Measurements from ENCODE around the gene SMIM36.
"Not testable (repeated sequence)": the region's sequence is repeated elsewhere in the genome, so short reads cannot be mapped to it uniquely, and the experiment has no call there.

The SMIM36 gene

DNA sequence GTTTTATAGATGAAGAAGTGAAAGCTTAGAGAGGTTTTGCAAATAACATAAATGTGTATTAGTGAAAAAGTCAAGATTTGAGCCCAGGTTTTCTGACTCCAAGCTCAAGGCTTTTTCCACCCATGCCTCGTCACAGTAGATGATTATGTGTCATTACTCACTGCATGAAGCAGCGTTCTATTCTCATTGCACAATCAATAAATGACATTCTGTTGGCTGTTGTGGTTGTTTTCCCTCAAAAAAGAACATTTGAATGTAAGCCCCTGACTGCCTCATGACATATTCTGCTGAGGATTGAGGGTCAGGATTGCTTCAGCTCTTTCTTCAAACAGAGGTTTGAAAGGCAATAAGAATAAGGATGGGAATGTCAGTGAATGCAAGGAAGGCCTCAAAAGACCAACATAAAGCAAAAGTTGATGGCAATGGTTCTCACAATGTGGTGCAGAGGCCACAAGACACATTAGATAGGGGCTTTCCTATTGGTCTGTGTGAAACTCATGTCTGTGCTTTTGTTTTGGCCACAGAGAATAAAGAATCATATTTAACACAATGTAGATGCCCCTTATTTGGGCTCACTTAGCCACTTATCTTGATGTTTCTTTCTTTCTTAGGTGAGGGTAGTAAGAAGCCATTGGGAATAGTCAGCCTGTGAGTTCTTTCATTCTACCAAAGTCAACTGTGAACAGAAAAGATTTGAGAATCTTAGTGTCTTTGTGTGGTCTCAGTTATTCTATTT is 84.2 kb downstream of the SMIM36 start:
- Histone ChIP-seq H3K4me3 (ENCODE audit: low read depth in 1 of 5, low read length in 5 of 5) (no peak overlapping the region), H3K36me3 (ENCODE audit: control insufficient read depth in 5 of 5, insufficient read depth in 5 of 5, low read length in 5 of 5) (no peaks in the 10 kb centered on the region), H3K27me3 (ENCODE audit: control insufficient read depth in 5 of 5, insufficient read depth in 4 of 5, low read length in 5 of 5) (no peaks in the 10 kb centered on the region), H3K9me3 (ENCODE audit: control insufficient read depth in 5 of 5, low read length in 5 of 5) (no peaks in the 10 kb centered on the region), H3K9ac (ENCODE audit: low read length in 5 of 5) (peak overlapping the region in 2 of 5 donors; percentile 32 to 38), H3K27ac (ENCODE audit: low read depth, low read length) (peak overlapping the region; percentile 77), H3K4me1 (ENCODE audit: control insufficient read depth in 5 of 5, insufficient read depth in 5 of 5, low read length in 5 of 5) (peaks cover 0 to 39% (median 24%) of the 10 kb centered on the region in 5 donors)

DNA sequence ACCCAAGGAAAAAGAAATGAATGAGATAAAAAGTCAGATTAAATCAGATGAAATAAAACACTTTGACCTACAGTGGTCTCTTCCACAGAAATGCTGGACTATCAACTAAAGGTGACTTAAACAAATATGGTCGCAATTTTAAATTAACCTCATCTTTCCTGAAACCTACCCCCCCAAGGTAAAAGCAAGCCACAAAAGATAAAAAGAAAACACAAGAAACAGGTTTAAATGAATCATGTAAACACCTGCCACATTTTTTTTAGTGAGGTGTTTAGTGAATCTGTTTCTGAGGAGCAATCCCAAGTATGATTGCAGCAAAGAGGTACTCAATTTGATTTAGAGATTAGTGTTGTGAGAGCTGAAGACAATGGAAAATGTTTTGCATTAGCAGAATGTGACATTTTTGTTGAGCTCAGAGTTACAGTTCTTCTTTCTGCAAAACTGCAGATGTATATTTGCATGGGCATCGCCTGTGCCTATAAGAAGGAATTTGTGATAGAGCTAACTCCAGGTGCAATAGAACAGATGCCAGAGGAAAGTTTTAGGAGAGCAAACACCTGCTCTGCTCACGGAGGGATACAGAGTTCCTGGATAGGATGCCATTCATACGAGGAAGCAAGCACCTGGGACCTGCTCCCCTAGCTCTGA is 86.2 kb downstream of the SMIM36 start:
- Histone ChIP-seq H3K4me3 (ENCODE audit: low read depth in 1 of 5, low read length in 5 of 5) (no peak overlapping the region), H3K9ac (ENCODE audit: low read length in 5 of 5) (no peak overlapping the region), H3K4me1 (ENCODE audit: control insufficient read depth in 5 of 5, insufficient read depth in 5 of 5, low read length in 5 of 5) (peaks cover 0 to 33% (median 28%) of the 10 kb centered on the region in 5 donors), H3K9me3 (ENCODE audit: control insufficient read depth in 5 of 5, low read length in 5 of 5) (no peaks in the 10 kb centered on the region), H3K27ac (ENCODE audit: low read depth, low read length) (no peak overlapping the region), H3K27me3 (ENCODE audit: control insufficient read depth in 5 of 5, insufficient read depth in 4 of 5, low read length in 5 of 5) (no peaks in the 10 kb centered on the region), H3K36me3 (ENCODE audit: control insufficient read depth in 5 of 5, insufficient read depth in 5 of 5, low read length in 5 of 5) (no peaks in the 10 kb centered on the region)

- Histone ChIP-seq H3K4me3 (ENCODE audit: low read depth in 1 of 5, low read length in 5 of 5) (no peak overlapping the region), H3K9ac (ENCODE audit: low read length in 5 of 5) (peak overlapping the region in 2 of 5 donors; percentile 6 to 79), H3K27ac (ENCODE audit: low read depth, low read length) (peak overlapping the region; percentile 77), H3K27me3 (ENCODE audit: control insufficient read depth in 5 of 5, insufficient read depth in 4 of 5, low read length in 5 of 5) (no peaks in the 10 kb centered on the region), H3K4me1 (ENCODE audit: control insufficient read depth in 5 of 5, insufficient read depth in 5 of 5, low read length in 5 of 5) (peaks cover 0 to 48% (median 41%) of the 10 kb centered on the region in 5 donors), H3K9me3 (ENCODE audit: control insufficient read depth in 5 of 5, low read length in 5 of 5) (no peaks in the 10 kb centered on the region), H3K36me3 (ENCODE audit: control insufficient read depth in 5 of 5, insufficient read depth in 5 of 5, low read length in 5 of 5) (no peaks in the 10 kb centered on the region)
Observed at GRCh38 chr17:55423535-55423934, 87.7 kb downstream of the SMIM36 start.

DNA sequence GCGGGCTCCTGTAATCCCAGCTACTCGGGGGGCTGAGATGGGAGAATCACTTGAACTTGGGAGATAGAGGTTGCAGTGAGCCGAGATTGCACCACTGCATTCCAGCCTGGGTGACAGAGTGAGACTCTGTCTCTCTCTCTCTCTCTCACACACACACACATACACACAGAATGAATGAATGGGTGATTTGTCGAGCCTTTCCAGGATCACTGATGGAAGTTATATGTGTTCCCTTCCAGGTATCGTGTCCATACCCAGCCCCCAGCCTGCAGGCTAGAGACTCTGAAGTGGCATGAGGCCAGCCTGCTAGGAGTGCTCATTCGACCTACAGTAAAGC is 88.5 kb downstream of the SMIM36 start:
- H3K4me3 ChIP-seq (ENCODE audit: low read depth in 1 of 5, low read length in 5 of 5): peak overlapping the region in 3 of 5 donors; percentile 10 to 29 (median 11)
- peaks cover 0 to 54% (median 48%) of the 10 kb centered on the region in 5 donors for H3K4me1 ChIP-seq (ENCODE audit: control insufficient read depth in 5 of 5, insufficient read depth in 5 of 5, low read length in 5 of 5)
- not testable (repeated sequence) for H3K9me3 ChIP-seq (ENCODE audit: control insufficient read depth in 5 of 5, low read length in 5 of 5); H3K27me3 ChIP-seq (ENCODE audit: control insufficient read depth in 5 of 5, insufficient read depth in 4 of 5, low read length in 5 of 5); H3K36me3 ChIP-seq (ENCODE audit: control insufficient read depth in 5 of 5, insufficient read depth in 5 of 5, low read length in 5 of 5)
- peak overlapping the region; percentile 77 for H3K27ac ChIP-seq (ENCODE audit: low read depth, low read length)
- H3K9ac ChIP-seq (ENCODE audit: low read length in 5 of 5): peak overlapping the region in 2 of 5 donors; percentile 6 to 79

- H3K4me3 ChIP-seq (ENCODE audit: low read depth in 1 of 5, low read length in 5 of 5): peak within 1 kb of the TSS; percentile 85 to 99 (median 91)
- H3K9ac ChIP-seq (ENCODE audit: low read length in 5 of 5): peak within 1 kb of the TSS; percentile 83 to 99 (median 94)
- H3K27me3 ChIP-seq (ENCODE audit: control insufficient read depth in 5 of 5, insufficient read depth in 4 of 5, low read length in 5 of 5): no peaks in the 10 kb centered on the region
- H3K36me3 ChIP-seq (ENCODE audit: control insufficient read depth in 5 of 5, insufficient read depth in 5 of 5, low read length in 5 of 5): no peaks in the 10 kb centered on the region
- peaks cover under 1 to 62% (median 48%) of the 10 kb centered on the region in 5 donors for H3K4me1 ChIP-seq (ENCODE audit: control insufficient read depth in 5 of 5, insufficient read depth in 5 of 5, low read length in 5 of 5)
- peak within 1 kb of the TSS; percentile 97 for H3K27ac ChIP-seq (ENCODE audit: low read depth, low read length)
- no peaks in the 10 kb centered on the region for H3K9me3 ChIP-seq (ENCODE audit: control insufficient read depth in 5 of 5, low read length in 5 of 5)
Observed at GRCh38 chr17:55421179-55421934, 89.9 kb downstream of the SMIM36 start, which contains the start of gene MMD. TSS of gene MMD (minus strand) at chr17:55421835. CDS start at chr17:55421695, 140 bp downstream.

DNA sequence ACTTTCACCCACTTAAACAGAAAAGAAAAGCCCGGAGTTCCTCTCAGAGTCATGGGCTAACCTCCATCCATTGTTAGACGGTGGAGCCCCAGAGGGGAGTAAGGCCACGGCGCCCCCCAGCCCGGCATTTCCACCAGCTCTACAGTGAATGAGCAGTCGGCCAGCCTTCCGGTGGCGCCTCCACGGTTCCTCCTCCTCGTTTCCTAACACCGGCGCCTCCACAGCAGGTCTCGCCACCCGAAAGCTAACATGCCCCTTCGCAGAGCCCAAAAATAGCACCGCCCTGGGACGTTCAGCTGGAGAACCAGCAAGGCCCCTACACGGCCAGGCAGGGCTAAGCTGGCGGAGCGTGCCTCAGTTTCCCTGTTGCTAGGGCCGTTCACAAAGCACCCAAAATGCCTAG is 90.5 kb downstream of the SMIM36 start:
- no peaks in the 10 kb centered on the region for H3K9me3 ChIP-seq (ENCODE audit: control insufficient read depth in 5 of 5, low read length in 5 of 5)
- no peaks in the 10 kb centered on the region for H3K27me3 ChIP-seq (ENCODE audit: control insufficient read depth in 5 of 5, insufficient read depth in 4 of 5, low read length in 5 of 5)
- H3K9ac ChIP-seq (ENCODE audit: low read length in 5 of 5): peak overlapping the region; percentile 83 to 99 (median 94)
- peak overlapping the region; percentile 85 to 99 (median 91) for H3K4me3 ChIP-seq (ENCODE audit: low read depth in 1 of 5, low read length in 5 of 5)
- H3K27ac ChIP-seq (ENCODE audit: low read depth, low read length): peak overlapping the region; percentile 97
- H3K4me1 ChIP-seq (ENCODE audit: control insufficient read depth in 5 of 5, insufficient read depth in 5 of 5, low read length in 5 of 5): peaks cover 2 to 63% (median 51%) of the 10 kb centered on the region in 5 donors
- no peaks in the 10 kb centered on the region for H3K36me3 ChIP-seq (ENCODE audit: control insufficient read depth in 5 of 5, insufficient read depth in 5 of 5, low read length in 5 of 5)

GRCh38 chr17:55420067-55420775 is 91.0 kb downstream of the SMIM36 start:
- no peaks in the 10 kb centered on the region for H3K9me3 ChIP-seq (ENCODE audit: control insufficient read depth in 5 of 5, low read length in 5 of 5)
- H3K4me1 ChIP-seq (ENCODE audit: control insufficient read depth in 5 of 5, insufficient read depth in 5 of 5, low read length in 5 of 5): peaks cover 2 to 63% (median 55%) of the 10 kb centered on the region in 5 donors

GRCh38 chr17:55418369-55419268 is 92.6 kb downstream of the SMIM36 start:
- peak overlapping the region in 4 of 5 donors; percentile 10 to 99 (median 68) for H3K9ac ChIP-seq (ENCODE audit: low read length in 5 of 5)
- peaks cover 2 to 6% (median 5%) of the 10 kb centered on the region in 5 donors for H3K36me3 ChIP-seq (ENCODE audit: control insufficient read depth in 5 of 5, insufficient read depth in 5 of 5, low read length in 5 of 5)
- H3K4me3 ChIP-seq (ENCODE audit: low read depth in 1 of 5, low read length in 5 of 5): peak overlapping the region; percentile 19 to 99 (median 85)
- peak overlapping the region; percentile 97 for H3K27ac ChIP-seq (ENCODE audit: low read depth, low read length)
- no peaks in the 10 kb centered on the region for H3K9me3 ChIP-seq (ENCODE audit: control insufficient read depth in 5 of 5, low read length in 5 of 5)
- no peaks in the 10 kb centered on the region for H3K27me3 ChIP-seq (ENCODE audit: control insufficient read depth in 5 of 5, insufficient read depth in 4 of 5, low read length in 5 of 5)
- H3K4me1 ChIP-seq (ENCODE audit: control insufficient read depth in 5 of 5, insufficient read depth in 5 of 5, low read length in 5 of 5): peaks cover 2 to 72% (median 66%) of the 10 kb centered on the region in 5 donors

More at GRCh38 chr17:55420067-55420775, 91.0 kb downstream of the SMIM36 start:
- H3K27me3 ChIP-seq (ENCODE audit: control insufficient read depth in 5 of 5, insufficient read depth in 4 of 5, low read length in 5 of 5): no peaks in the 10 kb centered on the region
- no peaks in the 10 kb centered on the region for H3K36me3 ChIP-seq (ENCODE audit: control insufficient read depth in 5 of 5, insufficient read depth in 5 of 5, low read length in 5 of 5)
- H3K9ac ChIP-seq (ENCODE audit: low read length in 5 of 5): peak overlapping the region; percentile 32 to 99 (median 94)
- peak overlapping the region; percentile 85 to 99 (median 91) for H3K4me3 ChIP-seq (ENCODE audit: low read depth in 1 of 5, low read length in 5 of 5)
- H3K27ac ChIP-seq (ENCODE audit: low read depth, low read length): peak overlapping the region; percentile 97
